ENCODE results near the gene SLCO3A1. TPM values are rescaled to one million over a fixed set of nuclear protein-coding genes. Genes with fewer than 3 reads are reported as not detected.

SLCO3A1 gene
- total and polyA plus RNA-seq, 2 donors (not counting 1 experiment from before 2014, with no cell fraction given) = 8.1 to 16.8 TPM

DNA sequence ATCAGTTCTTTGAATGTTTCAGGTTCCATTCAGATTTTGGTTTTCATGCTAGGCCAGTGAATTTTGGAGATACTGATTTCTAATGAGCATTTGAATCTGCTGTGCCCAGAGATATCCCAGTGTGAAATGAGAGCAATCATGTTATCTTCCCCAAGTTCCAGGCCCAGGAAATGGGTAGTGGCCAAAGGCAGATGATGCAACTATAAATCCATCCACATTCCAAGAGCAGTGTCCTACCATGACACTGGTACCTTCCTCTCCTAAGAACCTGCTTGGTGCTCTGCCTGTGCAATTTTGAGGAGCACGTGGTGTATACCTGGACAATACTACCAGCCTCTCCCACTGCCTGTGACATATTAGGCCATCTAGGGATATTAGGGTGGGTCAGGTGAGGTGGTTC, 186.8 kb downstream of the SLCO3A1 start:
- Histone ChIP-seq H3K79me2 (ENCODE audit: control insufficient read depth, insufficient read depth, low read length) (no peaks in the 10 kb centered on the region), H3K4me2 (ENCODE audit: extremely low read depth, insufficient read depth, low read length) (no peak overlapping the region), H3K27ac (ENCODE audit: insufficient read depth, low read length) (no peak overlapping the region), H3K9me3 (ENCODE audit: control insufficient read depth, insufficient read depth, low read depth, low read length) (no peaks in the 10 kb centered on the region), H3K4me3 (replicated peaks in 1 of 4; ENCODE audit: control extremely low read depth in 1 of 4, insufficient read depth in 1 of 4, low read depth in 3 of 4, low read length in 4 of 4) (no peak overlapping the region), H4K20me1 (ENCODE audit: control insufficient read depth, extremely low read depth, insufficient read depth, low read length) (no peaks in the 10 kb centered on the region), H2AFZ (ENCODE audit: low read length) (no peak overlapping the region), H3K9ac (ENCODE audit: insufficient read depth, low read length) (no peak overlapping the region), H3K36me3 (ENCODE audit: control insufficient read depth, insufficient read depth, low read length) (no peaks in the 10 kb centered on the region), H3K27me3 (ENCODE audit: control insufficient read depth, insufficient read depth, low read length) (no peaks in the 10 kb centered on the region), H3K4me1 (ENCODE audit: control insufficient read depth, extremely low read depth, insufficient read depth, low read length) (no peaks in the 10 kb centered on the region)
- no peak for DNase-seq (ENCODE audit: low read depth in 2 of 2)
- TF ChIP-seq EZH2 (IDR thresholded peaks at IDR 0.05; ENCODE audit: low read length, missing control alignments) = no peak
- TF ChIP-seq, protein P1, sequence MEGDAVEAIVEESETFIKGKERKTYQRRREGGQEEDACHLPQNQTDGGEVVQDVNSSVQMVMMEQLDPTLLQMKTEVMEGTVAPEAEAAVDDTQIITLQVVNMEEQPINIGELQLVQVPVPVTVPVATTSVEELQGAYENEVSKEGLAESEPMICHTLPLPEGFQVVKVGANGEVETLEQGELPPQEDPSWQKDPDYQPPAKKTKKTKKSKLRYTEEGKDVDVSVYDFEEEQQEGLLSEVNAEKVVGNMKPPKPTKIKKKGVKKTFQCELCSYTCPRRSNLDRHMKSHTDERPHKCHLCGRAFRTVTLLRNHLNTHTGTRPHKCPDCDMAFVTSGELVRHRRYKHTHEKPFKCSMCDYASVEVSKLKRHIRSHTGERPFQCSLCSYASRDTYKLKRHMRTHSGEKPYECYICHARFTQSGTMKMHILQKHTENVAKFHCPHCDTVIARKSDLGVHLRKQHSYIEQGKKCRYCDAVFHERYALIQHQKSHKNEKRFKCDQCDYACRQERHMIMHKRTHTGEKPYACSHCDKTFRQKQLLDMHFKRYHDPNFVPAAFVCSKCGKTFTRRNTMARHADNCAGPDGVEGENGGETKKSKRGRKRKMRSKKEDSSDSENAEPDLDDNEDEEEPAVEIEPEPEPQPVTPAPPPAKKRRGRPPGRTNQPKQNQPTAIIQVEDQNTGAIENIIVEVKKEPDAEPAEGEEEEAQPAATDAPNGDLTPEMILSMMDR (conservative IDR thresholded peaks at IDR 0.05 in 1 of 2, IDR thresholded peaks at IDR 0.05 in 1 of 2; ENCODE audit: low read depth in 1 of 2, low read length in 2 of 2) = no peak

DNA sequence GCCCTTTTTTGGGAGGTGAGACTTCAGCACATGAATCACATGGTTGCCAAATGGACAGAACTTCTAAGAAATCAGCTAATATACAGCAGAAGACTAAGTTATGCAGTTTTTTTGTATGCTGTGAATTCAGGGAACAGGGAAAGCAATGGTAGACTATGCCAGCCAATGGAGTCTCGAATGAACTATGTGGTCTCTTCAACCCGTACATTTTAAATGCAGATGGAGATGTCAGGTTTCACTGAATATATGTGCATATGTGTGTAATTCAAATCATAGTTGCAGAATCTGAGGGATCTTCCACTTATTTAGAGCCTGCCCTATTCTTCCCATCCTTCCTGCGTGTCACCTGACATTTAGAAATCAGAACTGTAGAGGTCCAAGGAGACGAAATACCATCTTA, 187.9 kb downstream of the SLCO3A1 start:
- H3K4me3 ChIP-seq (replicated peaks in 1 of 4; ENCODE audit: control extremely low read depth in 1 of 4, insufficient read depth in 1 of 4, low read depth in 3 of 4, low read length in 4 of 4) = no peak overlapping the region
- no peak overlapping the region for H3K4me2 ChIP-seq (ENCODE audit: extremely low read depth, insufficient read depth, low read length)
- no peak for TF ChIP-seq EZH2 (IDR thresholded peaks at IDR 0.05; ENCODE audit: low read length, missing control alignments)
- TF ChIP-seq, protein P1 (conservative IDR thresholded peaks at IDR 0.05 in 1 of 2, IDR thresholded peaks at IDR 0.05 in 1 of 2; ENCODE audit: low read depth in 1 of 2, low read length in 2 of 2) = no peak
- no peaks in the 10 kb centered on the region for H4K20me1 ChIP-seq (ENCODE audit: control insufficient read depth, extremely low read depth, insufficient read depth, low read length)
- no peaks in the 10 kb centered on the region for H3K79me2 ChIP-seq (ENCODE audit: control insufficient read depth, insufficient read depth, low read length)
- H3K4me1 ChIP-seq (ENCODE audit: control insufficient read depth, extremely low read depth, insufficient read depth, low read length) = no peaks in the 10 kb centered on the region
- H3K9ac ChIP-seq (ENCODE audit: insufficient read depth, low read length) = no peak overlapping the region
- H3K9me3 ChIP-seq (ENCODE audit: control insufficient read depth, insufficient read depth, low read depth, low read length) = no peaks in the 10 kb centered on the region
- DNase-seq (ENCODE audit: low read depth in 2 of 2) = no peak
- no peak overlapping the region for H2AFZ ChIP-seq (ENCODE audit: low read length)
- H3K27ac ChIP-seq (ENCODE audit: insufficient read depth, low read length) = no peak overlapping the region
- H3K27me3 ChIP-seq (ENCODE audit: control insufficient read depth, insufficient read depth, low read length) = no peaks in the 10 kb centered on the region
- no peaks in the 10 kb centered on the region for H3K36me3 ChIP-seq (ENCODE audit: control insufficient read depth, insufficient read depth, low read length)

DNA sequence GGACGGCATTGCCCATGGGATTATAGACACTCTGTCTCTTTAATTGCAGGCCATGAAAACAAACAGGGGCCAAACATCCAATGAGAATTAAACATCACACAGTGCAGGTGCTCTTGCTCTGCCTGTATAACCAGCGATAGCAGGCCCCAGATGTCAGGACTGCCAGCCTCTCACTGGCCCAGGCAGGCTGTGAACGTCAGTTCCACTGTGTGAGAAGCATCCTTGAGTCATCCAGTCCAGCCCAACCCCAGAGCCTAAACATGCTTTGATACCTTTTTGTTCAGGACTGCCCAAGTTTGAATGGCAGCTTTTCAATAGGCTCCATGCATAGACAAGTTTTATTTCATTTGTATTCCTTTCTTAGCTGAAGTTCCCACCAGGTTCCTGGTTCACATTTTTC, 189.8 kb downstream of the SLCO3A1 start:
- Histone ChIP-seq H3K4me3 (replicated peaks in 1 of 4; ENCODE audit: control extremely low read depth in 1 of 4, insufficient read depth in 1 of 4, low read depth in 3 of 4, low read length in 4 of 4) (no peak overlapping the region), H3K27me3 (ENCODE audit: control insufficient read depth, insufficient read depth, low read length) (no peaks in the 10 kb centered on the region), H3K4me2 (ENCODE audit: extremely low read depth, insufficient read depth, low read length) (no peak overlapping the region), H3K4me1 (ENCODE audit: control insufficient read depth, extremely low read depth, insufficient read depth, low read length) (no peaks in the 10 kb centered on the region), H2AFZ (ENCODE audit: low read length) (no peak overlapping the region), H3K36me3 (ENCODE audit: control insufficient read depth, insufficient read depth, low read length) (no peaks in the 10 kb centered on the region), H3K9ac (ENCODE audit: insufficient read depth, low read length) (no peak overlapping the region), H3K9me3 (ENCODE audit: control insufficient read depth, insufficient read depth, low read depth, low read length) (no peaks in the 10 kb centered on the region), H4K20me1 (ENCODE audit: control insufficient read depth, extremely low read depth, insufficient read depth, low read length) (no peaks in the 10 kb centered on the region), H3K27ac (ENCODE audit: insufficient read depth, low read length) (no peak overlapping the region), H3K79me2 (ENCODE audit: control insufficient read depth, insufficient read depth, low read length) (no peaks in the 10 kb centered on the region)
- no peak for DNase-seq (ENCODE audit: low read depth in 2 of 2)
- TF ChIP-seq, protein P1 (conservative IDR thresholded peaks at IDR 0.05 in 1 of 2, IDR thresholded peaks at IDR 0.05 in 1 of 2; ENCODE audit: low read depth in 1 of 2, low read length in 2 of 2) = no peak
- TF ChIP-seq EZH2 (IDR thresholded peaks at IDR 0.05; ENCODE audit: low read length, missing control alignments) = no peak
